Neuronal stem cell (in vitro differentiated cells): Measurements from ENCODE around the gene SLC19A2.

Source experiments
- DNase-seq: peaks from one replicate; pipeline ENCODE4 v3.0.0-alpha.2; 2013; ENCODE audit warnings: low spot score
- H2AFZ ChIP-seq: one replicate; pipeline ENCODE4 v1.6.1; 2013; ENCODE audit warnings: mild to moderate bottlenecking, low read length, inconsistent platforms
- H2AK5ac ChIP-seq: 2 replicates; pipeline ENCODE4 v1.6.1; 2013; ENCODE audit warnings: low read depth, mild to moderate bottlenecking, inconsistent platforms, low read length, moderate library complexity, mixed read lengths
- H2BK120ac ChIP-seq: 2 replicates; pipeline ENCODE4 v1.6.1; 2013; ENCODE audit warnings: low read depth, mild to moderate bottlenecking, inconsistent platforms, low read length, moderate library complexity, mixed read lengths
- H2BK12ac ChIP-seq: one replicate; pipeline ENCODE4 v1.6.1; 2013; ENCODE audit warnings: low read length, inconsistent platforms
- H2BK15ac ChIP-seq: 2 replicates; pipeline ENCODE4 v1.6.1; 2013; ENCODE audit warnings: mild to moderate bottlenecking, low read length, inconsistent platforms, mixed read lengths
- H2BK5ac ChIP-seq: one replicate; pipeline ENCODE4 v1.6.1; 2013; ENCODE audit warnings: inconsistent platforms, mild to moderate bottlenecking, low read length, moderate library complexity
- H3K14ac ChIP-seq: one replicate; pipeline ENCODE4 v1.6.1; 2013; ENCODE audit warnings: low read length, inconsistent platforms
- H3K18ac ChIP-seq: 2 replicates; pipeline ENCODE4 v1.6.1; 2013; ENCODE audit warnings: low read length, inconsistent platforms
- H3K23ac ChIP-seq: 2 replicates; pipeline ENCODE4 v1.6.1; 2013; ENCODE audit warnings: low read depth, mild to moderate bottlenecking, mixed read lengths, low read length, inconsistent platforms; ENCODE audit not compliant: poor library complexity
- H3K27ac ChIP-seq: replicated peaks from 3 replicates; pipeline ENCODE4 v1.5.1; 2013; ENCODE audit warnings: low read length, inconsistent platforms
- H3K27me3 ChIP-seq, 3 experiments: 2 replicates each; pipeline ENCODE4 v1.6.1; 2013; ENCODE audit warnings: low read length in 3 of 3, mild to moderate bottlenecking in 2 of 3, inconsistent platforms in 1 of 3, low read depth in 1 of 3, mixed read lengths in 1 of 3, moderate library complexity in 1 of 3; ENCODE audit not compliant: control insufficient read depth in 3 of 3, insufficient read depth in 3 of 3
- H3K36me3 ChIP-seq, 2 donors: replicated peaks in 1 of 2; 2 replicates each; pipeline ENCODE4 v1.6.1; 2013; ENCODE audit warnings: low read length in 2 of 2; ENCODE audit not compliant: control insufficient read depth in 2 of 2, insufficient read depth in 2 of 2
- H3K4ac ChIP-seq: 2 replicates; pipeline ENCODE4 v1.6.1; 2013; ENCODE audit warnings: inconsistent platforms, mild to moderate bottlenecking, low read length, moderate library complexity
- H3K4me1 ChIP-seq, 2 donors: 1 replicate in 1 of 2; 2 replicates in 1 of 2; pipeline ENCODE4 v1.6.1; 2013; ENCODE audit warnings: low read length in 2 of 2, low read depth in 1 of 2; ENCODE audit not compliant: control insufficient read depth in 2 of 2, insufficient read depth in 1 of 2
- H3K4me2 ChIP-seq: one replicate; pipeline ENCODE4 v1.6.1; 2013; ENCODE audit warnings: mild to moderate bottlenecking, low read length, inconsistent platforms; ENCODE audit not compliant: insufficient read depth, poor library complexity, severe bottlenecking
- H3K4me3 ChIP-seq, 2 donors: 2 replicates each; pipeline ENCODE4 v1.5.1; 2013; ENCODE audit warnings: low read length in 2 of 2, mild to moderate bottlenecking in 2 of 2, inconsistent platforms in 1 of 2, moderate library complexity in 1 of 2
- H3K79me1 ChIP-seq: one replicate; pipeline ENCODE4 v1.6.1; 2013; ENCODE audit warnings: low read depth, mild to moderate bottlenecking, inconsistent platforms, low read length, moderate library complexity
- H3K9ac ChIP-seq: one replicate; pipeline ENCODE4 v1.6.1; 2013; ENCODE audit warnings: mild to moderate bottlenecking, low read depth, low read length, inconsistent platforms; ENCODE audit not compliant: poor library complexity
- H3K9me3 ChIP-seq, 2 donors: replicated peaks in 1 of 2; 2 replicates each; pipeline versions ENCODE3 to v1.6.1; 2013; ENCODE audit warnings: low read length in 2 of 2, mild to moderate bottlenecking in 2 of 2, inconsistent platforms in 1 of 2, low read depth in 1 of 2, mixed read lengths in 1 of 2, moderate library complexity in 1 of 2; ENCODE audit not compliant: control insufficient read depth in 2 of 2, insufficient read depth in 1 of 2
- H4K8ac ChIP-seq: one replicate; pipeline ENCODE4 v1.6.1; 2013; ENCODE audit warnings: low read depth, mild to moderate bottlenecking, inconsistent platforms, low read length, moderate library complexity
- H4K91ac ChIP-seq: one replicate; pipeline ENCODE4 v1.6.1; 2013; ENCODE audit warnings: low read length, low read depth, mild to moderate bottlenecking, inconsistent platforms; ENCODE audit not compliant: poor library complexity
- WGBS, 2 donors: extraction: QIAGEN DNeasy Blood & Tissue Kit; methylation state at CpG; one replicate each; pipeline ENCODE4 v1.1.7; 2013; ENCODE audit warnings: missing lambda C conversion rate in 2 of 2, mixed read lengths in 1 of 2; ENCODE audit not compliant: insufficient read length in 2 of 2, insufficient replicate concordance in 1 of 2; ENCODE audit errors: extremely low coverage in 2 of 2; 5-methylcytosine and 5-hydroxymethylcytosine counted together

SLC19A2 gene

DNA sequence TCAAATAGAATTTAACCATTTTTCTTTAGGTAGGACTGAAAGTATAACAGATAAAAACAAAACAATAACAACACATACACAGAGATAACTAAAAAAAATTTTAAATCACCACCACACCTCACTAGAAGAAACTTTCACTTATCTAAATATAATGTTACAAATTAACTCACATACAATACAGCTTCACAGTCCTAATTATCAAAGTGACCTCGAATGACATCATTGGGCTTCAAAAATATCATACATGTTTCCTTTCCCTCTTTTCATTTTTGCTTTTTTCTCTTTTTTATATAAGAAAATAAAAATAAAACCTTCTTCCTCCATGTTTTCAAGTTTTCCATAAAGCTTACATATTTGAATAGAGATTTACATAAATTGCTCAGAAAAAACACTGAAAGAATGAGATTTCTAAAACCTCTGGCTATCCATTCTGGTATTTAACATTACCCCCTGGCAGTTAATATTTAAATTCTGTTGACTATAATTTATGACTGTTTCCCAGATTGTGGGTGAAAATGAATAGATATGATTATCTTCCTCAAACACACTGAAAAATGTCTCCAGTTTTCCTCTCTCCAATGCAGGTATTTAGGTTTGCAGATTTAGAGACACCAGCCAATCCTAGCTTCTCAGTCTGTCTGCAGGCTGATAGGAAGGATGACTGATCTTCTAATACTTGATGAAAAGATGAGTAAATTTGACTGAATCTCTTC lies 40.5 kb upstream of the SLC19A2 start:
- H2AFZ ChIP-seq, result no peak overlapping the region
- H2BK5ac ChIP-seq, result no peak overlapping the region
- H3K4me1 ChIP-seq, result peaks cover 0 to 2% of the 10 kb centered on the region in 2 donors
- H2BK120ac ChIP-seq, result no peak overlapping the region
- H3K4ac ChIP-seq, result no peak overlapping the region
- H3K14ac ChIP-seq, result no peak overlapping the region
- no peaks in the 10 kb centered on the region for H3K79me1 ChIP-seq
- no peak overlapping the region for H2BK15ac ChIP-seq
- no peak overlapping the region for H3K4me3 ChIP-seq
- H3K27ac ChIP-seq, result no peak overlapping the region
- H3K36me3 ChIP-seq, result no peaks in the 10 kb centered on the region
- H3K23ac ChIP-seq, result no peak overlapping the region
- H4K8ac ChIP-seq, result no peak overlapping the region
- no peak overlapping the region for H3K4me2 ChIP-seq
- no peak overlapping the region for H3K9ac ChIP-seq
- no peaks in the 10 kb centered on the region for H3K9me3 ChIP-seq
- no peak overlapping the region for H3K18ac ChIP-seq
- DNase-seq, result no peak
- H2BK12ac ChIP-seq, result no peak overlapping the region
- WGBS, 2 donors, result no CpG with 5 or more reads among the region's 1 CpG
- no peak overlapping the region for H2AK5ac ChIP-seq
- no peak overlapping the region for H4K91ac ChIP-seq
- peaks cover 0 to 11% (median 0%) of the 10 kb centered on the region in 3 experiments for H3K27me3 ChIP-seq

DNA sequence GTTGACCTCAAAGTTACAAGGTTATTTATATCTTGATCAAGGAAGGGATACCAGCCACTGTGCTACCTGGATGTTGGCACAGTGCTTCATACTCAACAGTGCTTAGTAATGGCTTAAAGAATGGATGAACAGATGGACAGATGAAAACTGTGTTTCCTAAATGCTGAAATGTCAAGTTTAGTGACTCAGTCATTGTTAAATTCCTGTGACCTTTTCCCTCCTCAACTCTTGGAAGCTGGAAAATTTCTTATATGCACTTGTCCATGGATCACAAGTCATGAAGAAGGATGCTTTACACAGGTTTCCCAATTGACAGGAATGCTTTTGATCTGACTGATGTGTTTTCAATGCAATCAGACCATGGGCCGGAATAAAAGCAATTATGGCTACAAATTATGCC lies 39.6 kb upstream of the SLC19A2 start:
- Histone ChIP-seq H3K79me1 (no peaks in the 10 kb centered on the region), H2AK5ac (no peak overlapping the region), H3K9me3 (no peaks in the 10 kb centered on the region), H3K9ac (no peak overlapping the region), H2BK120ac (no peak overlapping the region), H3K36me3 (no peaks in the 10 kb centered on the region), H3K18ac (no peak overlapping the region), H3K4ac (no peak overlapping the region), H4K91ac (no peak overlapping the region), H3K4me3 (no peak overlapping the region), H3K23ac (no peak overlapping the region), H2BK5ac (no peak overlapping the region), H2BK15ac (no peak overlapping the region), H2AFZ (no peak overlapping the region), H3K4me1 (peaks cover 0 to 2% of the 10 kb centered on the region in 2 donors), H3K14ac (no peak overlapping the region), H3K27ac (no peak overlapping the region), H3K27me3 (peaks cover 0 to 11% (median 0%) of the 10 kb centered on the region in 3 experiments), H4K8ac (no peak overlapping the region), H3K4me2 (no peak overlapping the region), H2BK12ac (no peak overlapping the region)
- no CpG with 5 or more reads among the region's 1 CpG for WGBS, 2 donors
- no peak for DNase-seq

DNA sequence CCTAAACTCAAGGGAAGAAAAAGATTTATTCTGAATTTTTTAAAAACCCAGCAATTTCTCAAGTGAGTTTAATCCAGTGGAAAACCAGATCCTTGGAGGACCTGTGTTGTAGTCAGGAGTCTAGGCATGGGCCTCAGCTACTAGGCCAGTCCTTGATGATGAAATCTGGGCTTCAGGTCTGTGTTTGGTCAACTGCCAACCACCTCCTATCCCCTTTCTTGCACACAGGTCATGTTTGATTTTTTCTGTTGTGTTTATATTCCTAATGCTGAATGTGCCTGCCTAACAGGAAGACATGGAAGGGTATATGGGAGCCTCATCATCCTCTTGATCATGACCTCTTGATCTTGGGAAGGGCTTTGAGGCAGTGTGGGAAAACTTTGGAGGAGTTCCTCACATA lies 38.2 kb upstream of the SLC19A2 start:
- H2BK5ac ChIP-seq, result no peak overlapping the region
- H3K27ac ChIP-seq, result no peak overlapping the region
- no peak overlapping the region for H2AK5ac ChIP-seq
- no peak overlapping the region for H3K9ac ChIP-seq
- H3K4me1 ChIP-seq, result peaks cover 0 to 1% of the 10 kb centered on the region in 2 donors
- no peak for DNase-seq
- no peak overlapping the region for H3K14ac ChIP-seq
- H3K79me1 ChIP-seq, result no peaks in the 10 kb centered on the region
- peaks cover 0 to 6% (median 0%) of the 10 kb centered on the region in 3 experiments for H3K27me3 ChIP-seq
- no peak overlapping the region for H2AFZ ChIP-seq
- no peak overlapping the region for H4K91ac ChIP-seq
- no peak overlapping the region for H2BK120ac ChIP-seq
- no peak overlapping the region for H4K8ac ChIP-seq
- no peaks in the 10 kb centered on the region for H3K9me3 ChIP-seq
- H3K4me3 ChIP-seq, result no peak overlapping the region
- H3K4me2 ChIP-seq, result no peak overlapping the region
- no peak overlapping the region for H3K23ac ChIP-seq
- no peak overlapping the region for H3K4ac ChIP-seq
- H2BK15ac ChIP-seq, result no peak overlapping the region
- H3K36me3 ChIP-seq, result no peaks in the 10 kb centered on the region
- H2BK12ac ChIP-seq, result no peak overlapping the region
- no peak overlapping the region for H3K18ac ChIP-seq

DNA sequence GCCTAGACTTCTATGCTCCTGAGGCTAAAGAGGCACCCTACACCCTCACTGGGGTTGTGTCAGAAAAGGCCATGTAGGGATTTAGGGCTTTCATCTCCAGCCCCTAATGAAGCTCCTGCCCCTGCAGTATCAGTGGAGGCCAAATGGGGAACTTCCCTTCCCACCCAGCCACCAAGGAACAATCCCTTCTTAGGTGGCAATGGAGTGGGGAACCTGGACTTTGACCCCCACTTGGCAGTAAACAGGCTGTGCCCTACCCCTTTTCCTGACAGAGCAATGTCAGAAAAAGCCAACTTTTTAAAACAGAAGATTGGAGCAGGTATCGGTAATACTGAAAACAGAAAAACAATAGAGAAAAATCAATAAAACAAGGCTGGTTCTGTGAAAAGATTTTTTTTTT lies 35.5 kb upstream of the SLC19A2 start:
- Histone ChIP-seq H3K4me1 (no peaks in the 10 kb centered on the region), H3K18ac (no peak overlapping the region), H2BK120ac (no peak overlapping the region), H3K14ac (no peak overlapping the region), H3K9ac (no peak overlapping the region), H4K8ac (no peak overlapping the region), H3K36me3 (no peaks in the 10 kb centered on the region), H3K23ac (no peak overlapping the region), H2BK12ac (no peak overlapping the region), H3K9me3 (no peaks in the 10 kb centered on the region), H2BK15ac (no peak overlapping the region), H3K4me3 (no peak overlapping the region), H2AFZ (no peak overlapping the region), H3K4me2 (no peak overlapping the region), H3K4ac (no peak overlapping the region), H3K27ac (no peak overlapping the region), H2BK5ac (no peak overlapping the region), H3K27me3 (no peaks in the 10 kb centered on the region), H4K91ac (no peak overlapping the region), H3K79me1 (no peaks in the 10 kb centered on the region), H2AK5ac (no peak overlapping the region)
- no CpG with 5 or more reads among the region's 1 CpG for WGBS, 2 donors
- no peak for DNase-seq
